IMR-90 (cell line): Measurements from ENCODE around the gene CDH15. TPM values are rescaled to one million over a fixed set of nuclear protein-coding genes. Genes with fewer than 3 reads are reported as not detected.
A peak's percentile ranks its signal among the peaks of the same experiment; 100 is the strongest.

ENCODE experiments used
- ATAC-seq: fragments of 200-7000 bp; cut with Tn5 transposase; 2 replicates; pipeline ENCODE4 v1.9.1; 2020; ENCODE audit warnings: low read depth, mild to moderate bottlenecking, moderate library complexity
- BruUV-seq: library from RNA; stranded (reverse); fragments of 400-500 nt; replicated peaks from 2 replicates; lab custom pipeline; 2021; lab: Mats Ljungman, UMichigan
- CTCF ChIA-PET: fragments of 300-600 bp; formaldehyde crosslinking; extraction: SDS; loops from one replicate; lab custom pipeline; 2021; ENCODE audit warnings: antibody characterized with exemption; lab: Yijun Ruan, JAX
- POLR2A ChIA-PET: fragments of 300-600 bp; sonication (Branson Sonifier 250); formaldehyde crosslinking; loops from one replicate; lab custom pipeline; 2022; ENCODE audit warnings: antibody characterized with exemption; ENCODE audit not compliant: unreplicated experiment; lab: Charles Lee
- DNase-seq: peaks from one replicate; pipeline ENCODE4 v3.0.0; 2013
- H2AFZ ChIP-seq: replicated peaks from 2 replicates; pipeline ENCODE3; 2013; ENCODE audit warnings: low read length, mild to moderate bottlenecking; ENCODE audit not compliant: poor library complexity
- H2AK5ac ChIP-seq: 2 replicates; pipeline ENCODE4 v1.6.1; 2013; ENCODE audit warnings: low read depth, low read length, inconsistent platforms
- H2AK9ac ChIP-seq: replicated peaks from 2 replicates; pipeline ENCODE3; 2013; ENCODE audit warnings: mild to moderate bottlenecking, low read depth, low read length, moderate library complexity; ENCODE audit not compliant: poor library complexity
- H2BK120ac ChIP-seq: 2 replicates; pipeline ENCODE4 v1.6.1; 2013; ENCODE audit warnings: low read depth, low read length, inconsistent platforms
- H2BK15ac ChIP-seq: 3 replicates; pipeline ENCODE4 v1.6.1; 2013; ENCODE audit warnings: low read depth, low read length, inconsistent platforms
- H2BK20ac ChIP-seq: 2 replicates; pipeline ENCODE4 v1.6.1; 2013; ENCODE audit warnings: low read depth, mild to moderate bottlenecking, inconsistent platforms, low read length, moderate library complexity
- H2BK5ac ChIP-seq: 2 replicates; pipeline ENCODE4 v1.6.1; 2013; ENCODE audit warnings: mild to moderate bottlenecking, low read depth, low read length, inconsistent platforms; ENCODE audit not compliant: poor library complexity, severe bottlenecking
- H3K14ac ChIP-seq: replicated peaks from 2 replicates; pipeline ENCODE4 v1.6.1; 2013; ENCODE audit warnings: low read depth, low read length, inconsistent platforms
- H3K18ac ChIP-seq: 2 replicates; pipeline ENCODE4 v1.6.1; 2013; ENCODE audit warnings: low read depth, low read length, control low read depth
- H3K23ac ChIP-seq: 2 replicates; pipeline ENCODE4 v1.6.1; 2013; ENCODE audit warnings: low read depth, low read length, inconsistent platforms
- H3K27ac ChIP-seq: 2 replicates; pipeline ENCODE4 v1.5.1; 2013; ENCODE audit warnings: mild to moderate bottlenecking, control low read depth, low read length; ENCODE audit not compliant: insufficient read depth
- H3K27me3 ChIP-seq: 2 replicates; pipeline ENCODE4 v1.6.1; 2013; ENCODE audit warnings: low read length; ENCODE audit not compliant: control insufficient read depth, insufficient read depth
- H3K36me3 ChIP-seq: 2 replicates; pipeline ENCODE4 v1.6.1; 2013; ENCODE audit warnings: low read length, mixed read lengths; ENCODE audit not compliant: control insufficient read depth, insufficient read depth
- H3K4ac ChIP-seq: 2 replicates; pipeline ENCODE4 v1.6.1; 2013; ENCODE audit warnings: low read depth, low read length, inconsistent platforms
- H3K4me1 ChIP-seq: 2 replicates; pipeline ENCODE4 v1.6.1; 2013; ENCODE audit warnings: low read length, mixed read lengths; ENCODE audit not compliant: control insufficient read depth, insufficient read depth
- H3K4me2 ChIP-seq: 2 replicates; pipeline ENCODE4 v1.6.1; 2013; ENCODE audit warnings: low read depth, mild to moderate bottlenecking, control low read depth, low read length, moderate library complexity
- H3K4me3 ChIP-seq: 2 replicates; pipeline ENCODE4 v1.5.1; 2013; ENCODE audit warnings: low read depth, mild to moderate bottlenecking, control low read depth, low read length, moderate library complexity; ENCODE audit not compliant: insufficient read depth
- H3K56ac ChIP-seq: 2 replicates; pipeline ENCODE4 v1.6.1; 2013; ENCODE audit warnings: low read length, inconsistent platforms; ENCODE audit not compliant: insufficient read depth; ENCODE audit errors: extremely low read depth
- H3K79me1 ChIP-seq, 2 experiments: 2 replicates each; pipeline ENCODE4 v1.6.1; 2013; ENCODE audit warnings: low read length in 2 of 2, inconsistent platforms in 1 of 2, low read depth in 1 of 2
- H3K9ac ChIP-seq: 2 replicates; pipeline ENCODE4 v1.6.1; 2013; ENCODE audit warnings: low read depth, low read length, control low read depth
- H3K9me1 ChIP-seq: 2 replicates; pipeline ENCODE4 v1.6.1; 2013; ENCODE audit warnings: low read length, inconsistent platforms; ENCODE audit not compliant: insufficient read depth
- H3K9me3 ChIP-seq: 2 replicates; pipeline ENCODE4 v1.6.1; 2013; ENCODE audit warnings: low read length; ENCODE audit not compliant: control insufficient read depth, insufficient read depth
- H4K20me1 ChIP-seq: 2 replicates; pipeline ENCODE4 v1.6.1; 2013; ENCODE audit warnings: low read length, inconsistent platforms; ENCODE audit not compliant: insufficient read depth
- H4K5ac ChIP-seq: 2 replicates; pipeline ENCODE4 v1.6.1; 2013; ENCODE audit warnings: mild to moderate bottlenecking, low read depth, low read length, control low read depth
- H4K8ac ChIP-seq, 2 experiments: 2 replicates each; pipeline ENCODE4 v1.6.1; 2013; ENCODE audit warnings: low read depth in 2 of 2, low read length in 2 of 2, control low read depth in 1 of 2, inconsistent platforms in 1 of 2
- H4K91ac ChIP-seq: 2 replicates; pipeline ENCODE4 v1.6.1; 2013; ENCODE audit warnings: low read depth, low read length, inconsistent platforms; ENCODE audit not compliant: insufficient read depth
- BHLHE40 ChIP-seq: fragments of 150-350 bp; IDR thresholded peaks from 2 replicates; pipeline ENCODE4 v1.6.1; 2016; ENCODE audit warnings: mild to moderate bottlenecking, low read depth, low read length
- CEBPB ChIP-seq: IDR thresholded peaks from 2 replicates; pipeline ENCODE4 v1.6.1; 2012; ENCODE audit warnings: low read depth, low read length, improper control_type of control experiment
- ELK1 ChIP-seq: fragments of 150-350 bp; IDR thresholded peaks from 2 replicates; pipeline ENCODE4 v1.6.1; 2016; ENCODE audit warnings: low read depth, mild to moderate bottlenecking, low read length, moderate library complexity, borderline replicate concordance
- MAZ ChIP-seq: IDR thresholded peaks from 2 replicates; pipeline ENCODE4 v1.6.1; 2012; ENCODE audit warnings: low read depth, mild to moderate bottlenecking, low read length, improper control_type of control experiment, moderate library complexity, borderline replicate concordance
- NFE2L2 ChIP-seq: fragments of 150-350 bp; IDR thresholded peaks from 2 replicates; pipeline ENCODE4 v1.6.1; 2016; ENCODE audit warnings: low read depth, mild to moderate bottlenecking, low read length
- RCOR1 ChIP-seq: IDR thresholded peaks from 2 replicates; pipeline ENCODE4 v1.6.1; 2012; ENCODE audit warnings: mild to moderate bottlenecking, low read length, improper control_type of control experiment; ENCODE audit not compliant: insufficient replicate concordance
- WGBS, 2 experiments: methylation state at CpG; one replicate each; pipeline versions ENCODE4 v1.1.5 to v1.1.7; 2013; ENCODE audit warnings: missing lambda C conversion rate in 2 of 2; ENCODE audit not compliant: insufficient read length in 1 of 2; ENCODE audit errors: extremely low coverage in 2 of 2; 5-methylcytosine and 5-hydroxymethylcytosine counted together
- dilution Hi-C: fragments of 300-500 bp; cut with HindIII; formaldehyde crosslinking; loops from one replicate; pipeline ENCODE4 v1.14.3; 2018; ENCODE audit warnings: low sequenced_read_pairs; ENCODE audit not compliant: unreplicated experiment
- in situ Hi-C: fragments of 300-500 bp; cut with MboI; formaldehyde crosslinking; loops from 3 replicates; pipeline ENCODE4 v1.14.3; 2019; ENCODE audit warnings: low sequenced_read_pairs, inconsistent platforms, mixed read lengths
- intact Hi-C: fragments of 100-400 bp; cut with micrococcal nuclease; formaldehyde crosslinking; loops from 2 replicates; pipeline ENCODE4 v1.10.0; 2022
- polyA plus RNA-seq, 3 experiments: library from polyadenylated mRNA; depleted of rRNA; stranded (reverse); fragments of >200 nt; gene quantifications; 2 replicates each; pipeline ENCODE4 v1.2.3, GENCODE V29; 2012; ENCODE audit warnings: low replicate concordance in 1 of 3
- total RNA-seq: library from RNA; depleted of rRNA; stranded (reverse); fragments of >200 nt; gene quantifications from 2 replicates; pipeline ENCODE4 v1.2.3, GENCODE V29; 2012

Gene CDH15
- total and polyA plus RNA-seq, 2 of the 4 experiments (the other 2 are of a cell fraction), result 0.18 to 0.62 TPM

DNA sequence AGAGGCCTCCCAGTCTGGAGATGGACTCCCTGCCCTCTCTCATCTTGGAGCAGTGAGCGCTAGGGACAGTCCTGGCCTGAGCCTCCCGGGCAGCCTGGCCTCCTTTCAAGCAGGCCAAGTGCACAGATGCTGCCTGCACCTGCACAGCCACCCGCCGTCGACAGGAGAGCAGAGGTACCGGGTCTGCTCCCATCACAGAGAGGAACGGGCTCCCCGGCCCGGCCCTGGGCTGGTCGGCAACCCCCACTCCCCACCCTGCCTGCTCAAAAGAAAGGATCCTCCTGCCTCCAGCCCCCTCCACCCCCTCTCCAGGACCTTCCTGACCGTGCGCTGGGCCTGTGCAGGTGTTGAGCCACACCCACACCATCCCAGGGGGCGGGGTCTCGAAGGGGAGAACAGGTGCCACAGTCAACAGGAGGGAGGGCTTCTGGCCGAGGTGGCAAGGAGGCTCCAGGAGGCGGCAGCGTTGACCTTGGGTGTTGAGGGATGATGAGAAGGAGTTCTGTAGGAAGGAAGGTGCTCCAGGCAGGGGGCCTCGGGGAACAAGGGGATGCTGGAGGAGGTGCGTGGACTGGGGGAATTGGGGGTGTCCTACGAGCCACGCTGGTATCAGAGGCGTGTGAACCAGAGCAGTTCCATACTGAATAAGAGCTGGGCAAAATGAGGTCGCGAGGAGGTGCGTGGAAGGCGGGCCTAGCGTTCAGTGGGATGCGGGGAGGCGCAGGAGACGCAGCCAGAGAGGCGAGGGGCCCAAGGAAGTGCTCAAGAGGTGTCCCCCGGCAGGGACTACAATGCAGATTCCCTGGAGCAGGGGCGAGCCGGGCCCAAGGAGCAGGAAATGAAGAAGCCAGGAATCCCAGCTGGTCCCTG lies 967 bp upstream of the CDH15 start:
- peak overlapping the region; percentile 24; the same call in 1 of the 2 replicates for H3K23ac ChIP-seq
- peak overlapping the region; percentile 88 for H2AFZ ChIP-seq
- no peak overlapping the region for H3K27ac ChIP-seq
- DNase-seq, result no peak
- peaks cover 5% of the 10 kb centered on the region; the same call in 1 of the 2 replicates for H3K4me1 ChIP-seq
- H3K18ac ChIP-seq, result no peak overlapping the region
- intact Hi-C loops (no loop called here), dilution Hi-C loops (no loop called here), in situ Hi-C loops (no loop called here)
- H3K4me3 ChIP-seq, result peak overlapping the region; percentile 29; the same call in 1 of the 2 replicates
- 8% methylated on average over 15 of the region's 34 CpGs; no CpG with 5 or more reads in 1 of the 2 experiments for whole genome bisulfite sequencing, 2 experiments
- H4K5ac ChIP-seq, result no peak overlapping the region
- peak overlapping the region; percentile 82 for H3K4me2 ChIP-seq
- no peak overlapping the region for H2BK15ac ChIP-seq
- TF ChIP-seq CEBPB (no peak), NFE2L2 (no peak), MAZ (no peak), BHLHE40 (no peak), ELK1 (no peak), RCOR1 (no peak)
- H2BK5ac ChIP-seq, result no peak overlapping the region
- H3K56ac ChIP-seq, result no peak overlapping the region
- H4K91ac ChIP-seq, result no peak overlapping the region
- H2BK20ac ChIP-seq, result no peak overlapping the region
- no peak overlapping the region for H2BK120ac ChIP-seq
- H3K9ac ChIP-seq, result no peak overlapping the region
- no TSS peak for BruUV-seq
- no peaks in the 10 kb centered on the region; the same call in 1 of the 2 replicates for H4K20me1 ChIP-seq
- POLR2A ChIA-PET, result no interaction called here
- H3K36me3 ChIP-seq, result no peaks in the 10 kb centered on the region
- H2AK5ac ChIP-seq, result no peak overlapping the region
- ATAC-seq, result no peak; the same call in 1 of the 2 replicates
- peaks cover 45% of the 10 kb centered on the region for H3K27me3 ChIP-seq
- peak overlapping the region; percentile 9 for H2AK9ac ChIP-seq
- no peaks in the 10 kb centered on the region for H3K9me3 ChIP-seq
- no peak overlapping the region for H3K4ac ChIP-seq
- no peaks in the 10 kb centered on the region for H3K9me1 ChIP-seq
- H4K8ac ChIP-seq, result no peak overlapping the region
- H3K79me1 ChIP-seq, result no peaks in the 10 kb centered on the region
- no peak overlapping the region for H3K14ac ChIP-seq
- CTCF ChIA-PET, result no interaction called here
